CD4-positive, alpha-beta T cell treated with Interleukin-4 for 4 hours (primary cell): ENCODE results near the gene SPIRE1.
"Not testable (repeated sequence)": the region's sequence is repeated elsewhere in the genome, so short reads cannot be mapped to it uniquely, and the experiment has no call there.

ENCODE experiments used
- DNase-seq: peaks from one replicate; pipeline ENCODE4 v3.0.0-alpha.2; 2020

The SPIRE1 gene

DNA sequence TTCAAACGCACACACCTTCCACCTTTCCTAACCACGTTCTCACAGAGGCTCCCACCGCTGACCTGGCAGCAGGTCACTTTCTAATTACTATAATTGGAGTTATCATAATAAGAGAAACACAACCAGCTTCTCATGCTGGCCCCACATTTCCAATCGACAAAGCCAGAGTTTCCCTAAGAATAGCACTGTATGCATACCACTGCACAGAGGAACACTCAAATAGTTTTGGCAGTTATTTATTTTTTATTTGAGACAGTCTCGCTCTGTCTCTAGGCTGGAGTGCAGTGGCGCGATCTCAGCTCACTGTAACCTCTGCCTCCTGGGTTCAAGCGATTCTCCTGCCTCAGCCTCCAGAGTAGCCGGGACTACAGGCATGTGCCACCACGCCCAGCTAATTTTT lies 176.0 kb downstream of the SPIRE1 start:
- DNase-seq, result not testable (repeated sequence)

DNA sequence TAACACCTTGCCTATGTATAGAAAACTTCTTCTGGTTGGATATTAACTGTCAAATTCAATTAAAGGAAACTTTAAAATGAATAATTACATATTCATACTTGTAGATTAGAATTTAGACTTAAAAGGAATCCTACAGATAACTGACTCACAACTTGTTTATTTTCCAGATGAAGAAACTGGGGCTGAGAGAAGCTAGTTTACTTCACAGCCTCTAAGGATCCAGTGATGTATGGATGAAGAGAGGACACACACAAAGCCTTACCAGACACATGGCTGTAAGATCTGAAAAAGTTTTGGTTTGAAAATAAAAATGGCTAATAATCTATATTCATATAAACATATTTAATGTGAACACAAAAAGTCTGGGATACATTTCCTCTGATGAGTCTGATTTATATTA lies 177.9 kb downstream of the SPIRE1 start:
- no peak for DNase-seq

DNA sequence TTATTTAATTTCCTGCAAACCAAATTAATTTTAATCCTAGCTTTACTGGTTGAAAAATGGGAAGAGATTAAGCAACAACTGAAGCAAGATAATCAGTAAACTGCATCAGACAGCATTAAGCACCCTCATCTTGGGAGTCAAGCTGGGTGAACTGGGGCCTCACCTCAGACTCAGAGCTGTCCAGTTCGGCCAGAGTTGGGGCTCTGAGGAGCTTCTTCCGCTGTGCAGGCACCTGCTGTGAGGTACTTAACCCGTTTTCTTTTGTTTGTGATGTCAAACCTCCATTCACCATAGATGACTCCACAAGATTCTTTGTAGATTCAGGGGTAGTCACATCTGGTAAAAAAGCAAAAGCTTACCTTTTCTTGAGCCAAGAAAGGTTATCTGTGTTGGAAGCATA lies 178.4 kb downstream of the SPIRE1 start:
- DNase-seq, result no peak

DNA sequence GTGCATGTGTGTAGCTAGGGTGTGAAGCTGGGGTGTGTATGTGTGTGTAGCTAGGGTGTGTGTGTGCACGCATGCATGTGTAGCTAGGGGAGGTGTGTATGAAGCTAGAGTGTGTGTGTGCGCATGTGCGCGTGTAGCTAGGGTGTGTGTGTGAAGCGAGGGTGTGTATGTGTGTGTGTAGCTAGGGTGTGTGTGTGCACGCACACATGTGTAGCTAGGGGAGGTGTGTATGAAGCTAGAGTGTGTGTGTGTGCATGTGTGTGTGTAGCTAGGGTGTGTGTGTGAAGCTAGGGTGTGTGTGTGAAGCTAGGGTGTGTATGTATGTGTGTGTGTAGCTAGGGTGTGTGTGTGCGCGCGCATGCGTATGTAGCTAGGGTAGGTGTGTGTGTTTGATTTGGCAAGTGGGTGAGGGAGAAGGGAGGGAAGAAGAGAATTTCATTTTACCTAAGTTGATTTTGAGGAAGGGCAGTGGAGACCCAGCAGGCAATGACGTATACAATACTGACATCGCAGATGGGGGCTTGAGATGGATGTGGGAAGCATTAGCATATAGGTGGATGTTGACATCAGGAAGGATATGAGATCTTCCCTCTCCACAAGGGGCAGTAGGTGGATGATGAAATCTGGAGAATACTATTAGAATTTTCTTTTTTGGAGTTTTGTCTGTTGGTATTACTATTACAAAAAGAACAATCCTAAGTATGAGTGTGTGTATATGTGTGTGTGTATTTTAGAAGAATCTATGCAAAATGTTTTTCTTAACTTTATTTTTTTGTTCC lies 179.4 kb downstream of the SPIRE1 start:
- DNase-seq, result no peak

DNA sequence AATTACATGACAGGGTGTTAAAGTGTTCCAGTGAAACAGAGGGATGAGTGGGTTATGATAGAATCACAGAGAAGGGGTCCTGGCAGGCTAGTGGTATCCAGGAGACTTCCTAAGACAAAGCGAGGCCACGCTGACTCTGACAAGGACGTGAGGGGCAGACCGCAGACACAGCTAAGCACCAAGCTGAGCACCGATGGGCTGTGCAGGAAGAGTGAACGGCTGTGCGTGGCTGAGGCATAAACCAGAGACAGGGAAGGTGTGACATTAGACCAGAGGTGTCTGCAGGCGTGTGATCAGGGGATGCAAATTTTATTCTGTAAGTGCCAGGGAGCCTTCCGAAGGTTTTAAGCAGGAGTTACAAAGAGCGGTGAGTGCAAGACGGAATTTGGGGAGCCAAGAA lies 180.3 kb downstream of the SPIRE1 start:
- no peak for DNase-seq

DNA sequence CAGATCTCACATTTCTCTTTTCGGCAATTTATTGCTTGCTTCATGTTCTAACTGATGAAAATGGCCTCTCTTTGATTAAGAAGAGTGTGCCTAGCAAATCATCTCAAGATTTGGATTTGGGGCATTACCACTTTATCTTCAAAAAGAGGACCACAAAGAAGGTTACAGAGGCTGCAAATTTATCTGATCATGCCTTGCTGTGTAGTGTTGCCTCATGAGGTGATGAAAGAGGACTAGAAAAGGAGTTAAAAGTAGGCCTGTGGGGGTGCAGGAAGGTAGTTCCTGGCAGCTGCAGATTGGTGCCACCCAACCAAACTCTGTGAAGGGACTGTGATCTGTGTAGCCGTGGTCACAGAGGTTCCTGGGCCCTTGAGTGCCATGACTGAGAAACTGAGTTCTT lies 181.0 kb downstream of the SPIRE1 start:
- no peak for DNase-seq

DNA sequence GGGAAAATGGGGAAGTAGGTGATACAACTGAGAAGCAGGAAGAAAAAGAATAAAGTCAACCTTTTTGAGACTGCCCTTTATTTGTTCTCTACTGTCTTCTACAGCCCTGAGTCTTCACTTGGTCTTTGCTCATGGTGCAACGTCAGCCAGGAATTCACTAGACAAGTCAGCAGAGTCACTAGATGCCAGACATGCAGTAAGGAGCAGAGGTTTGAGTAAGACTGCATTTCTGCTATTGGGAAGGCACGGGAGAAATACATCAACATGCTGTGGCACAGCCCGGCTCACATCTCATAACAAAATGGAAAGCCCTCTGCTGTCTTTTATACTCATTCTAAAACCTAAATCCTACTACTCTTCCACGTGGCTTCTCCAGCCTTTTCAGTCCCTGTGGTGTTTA lies 183.0 kb downstream of the SPIRE1 start:
- no peak for DNase-seq

DNA sequence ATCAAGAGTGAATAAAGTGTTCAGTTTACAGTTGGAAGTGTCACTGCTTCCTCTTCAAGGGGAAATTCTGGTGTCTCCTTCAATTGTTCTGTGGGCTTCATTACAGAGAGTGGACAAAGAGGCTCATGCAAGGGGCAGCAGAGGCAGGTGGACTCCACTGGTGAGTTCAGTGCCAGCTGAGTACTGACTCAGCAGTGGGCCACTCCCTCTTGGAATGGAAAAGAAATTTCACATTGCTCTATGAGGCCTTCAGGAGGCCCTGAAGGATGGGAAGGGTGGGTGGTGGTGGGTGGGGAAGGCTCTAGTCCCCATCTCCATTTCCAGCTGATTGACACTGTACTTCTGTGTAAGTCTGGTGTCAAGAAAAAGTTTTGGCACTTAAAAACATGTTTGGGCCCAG lies 183.8 kb downstream of the SPIRE1 start:
- DNase-seq, result no peak

DNA sequence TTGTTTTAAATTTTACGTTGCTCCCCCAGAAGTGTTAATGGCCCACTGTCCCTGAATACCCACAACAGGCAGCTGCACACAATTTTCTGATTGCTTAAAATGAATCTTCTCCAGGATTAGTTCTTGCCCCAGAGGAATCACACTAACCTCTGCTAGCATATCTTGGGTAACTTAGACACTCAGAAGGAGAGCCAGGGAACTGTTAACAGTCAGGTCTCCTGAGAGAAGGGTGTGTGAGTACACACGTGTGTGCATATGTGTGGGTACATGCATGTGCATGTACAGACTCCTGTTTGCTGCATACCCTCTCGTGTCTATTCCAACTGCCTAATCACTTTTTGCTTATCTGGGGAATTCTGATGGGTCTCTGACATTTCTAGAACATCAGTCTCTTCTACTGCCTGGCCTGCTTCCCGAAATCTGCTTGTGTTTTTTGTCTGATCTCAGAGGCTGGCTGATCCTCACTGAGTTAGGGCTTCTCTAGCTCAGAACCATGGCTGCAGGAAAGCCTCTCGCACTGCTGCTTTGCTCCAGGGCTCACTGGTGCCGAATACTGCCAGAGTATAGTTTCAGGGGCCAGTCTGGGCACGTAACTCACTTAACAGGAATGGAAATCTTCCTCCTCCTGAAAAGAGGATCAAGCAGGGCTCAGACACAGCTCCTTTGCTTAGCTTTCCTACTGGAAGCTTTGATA lies 187.4 kb downstream of the SPIRE1 start:
- no peak for DNase-seq

DNA sequence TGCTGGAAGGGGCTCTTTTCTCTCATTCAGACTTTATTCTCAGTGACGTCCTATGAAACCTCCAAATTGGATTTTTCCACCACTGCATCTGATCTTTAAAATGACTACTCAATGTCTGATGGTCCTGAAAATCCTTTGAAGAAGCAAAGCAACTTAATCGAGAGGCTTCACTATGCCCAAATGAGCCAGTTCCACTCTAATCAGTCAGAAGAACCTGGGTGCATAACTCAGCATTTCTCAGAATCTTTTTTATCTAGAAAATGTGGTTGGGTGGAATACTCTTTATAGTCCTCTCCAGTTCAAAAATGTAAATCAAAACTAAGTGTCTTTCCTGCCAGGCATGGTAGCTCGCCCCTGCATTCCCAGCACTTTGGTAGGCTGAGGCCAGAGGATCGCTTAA lies 189.5 kb downstream of the SPIRE1 start:
- no peak for DNase-seq

DNA sequence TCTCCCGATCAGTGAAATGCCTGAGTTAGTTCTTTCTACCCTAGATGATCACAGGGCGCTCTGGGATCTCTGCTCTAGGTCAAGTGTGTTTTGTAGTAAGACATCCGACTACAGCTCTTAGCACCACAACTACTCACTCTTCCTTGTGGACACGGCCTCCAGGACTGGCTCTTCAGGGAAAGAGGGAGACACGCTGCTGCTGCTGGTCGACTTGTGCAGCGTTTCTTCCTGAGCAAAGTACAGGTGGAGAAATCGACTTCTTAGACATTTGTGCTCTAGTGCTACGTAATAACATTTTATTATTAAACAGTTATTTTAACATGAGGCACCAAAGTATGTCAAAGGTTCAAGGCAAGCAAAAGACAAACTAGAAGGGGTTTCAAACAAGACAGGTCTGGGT lies 193.2 kb downstream of the SPIRE1 start:
- DNase-seq, result no peak

DNA sequence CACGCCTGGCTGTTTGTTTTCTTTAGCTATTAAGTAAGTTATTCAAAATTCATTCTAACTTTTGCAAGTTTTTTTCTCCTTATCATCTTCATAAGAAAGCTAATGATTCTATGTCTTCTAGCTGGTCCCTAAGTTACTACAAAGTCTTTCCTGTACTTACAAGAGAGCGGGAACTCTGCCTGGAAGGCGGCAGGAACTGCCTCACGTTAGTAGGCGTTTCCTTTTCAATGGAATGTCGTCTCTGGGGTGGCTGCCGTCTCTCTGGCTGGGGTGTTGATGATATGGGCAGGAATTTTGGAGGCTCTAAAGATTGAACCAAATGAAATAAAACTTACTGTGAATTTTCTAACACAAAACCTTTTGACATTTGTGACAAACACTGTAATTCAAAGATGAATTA lies 194.7 kb downstream of the SPIRE1 start:
- no peak for DNase-seq

DNA sequence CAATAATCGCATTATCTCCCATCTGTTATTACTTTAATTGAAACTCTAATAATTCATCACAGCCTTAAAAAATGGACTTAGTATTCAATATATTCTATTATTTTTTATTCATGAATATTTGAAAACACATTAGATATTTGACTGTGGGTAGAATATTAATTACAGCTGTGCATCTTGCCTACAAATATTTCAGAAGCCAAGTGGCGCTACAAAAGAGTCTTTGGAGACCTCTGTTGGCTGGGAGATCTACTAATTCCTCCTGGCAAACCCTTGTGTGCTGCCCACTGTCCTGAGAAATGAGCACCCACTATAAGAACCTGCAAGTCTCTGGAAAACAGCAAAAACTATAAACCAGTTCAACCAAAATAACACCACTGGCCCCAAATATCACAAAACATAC lies 195.7 kb downstream of the SPIRE1 start:
- no peak for DNase-seq

DNA sequence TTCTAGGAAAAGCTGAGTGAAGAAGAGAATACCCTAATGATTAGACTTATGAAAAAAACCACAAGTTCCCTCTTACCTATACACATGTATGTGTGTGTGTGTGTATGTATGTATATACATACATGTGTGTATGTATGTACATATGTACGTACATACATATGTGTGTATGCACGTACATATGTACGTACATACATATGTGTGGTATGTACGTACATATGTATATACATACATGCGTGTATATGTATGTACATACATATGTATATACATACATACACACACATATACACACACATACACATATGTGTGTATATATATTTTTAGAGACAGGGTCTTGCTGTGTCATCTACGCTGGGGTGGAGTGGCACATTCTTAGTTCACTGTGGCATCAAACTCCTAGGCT lies 196.6 kb downstream of the SPIRE1 start:
- DNase-seq, result no peak

DNA sequence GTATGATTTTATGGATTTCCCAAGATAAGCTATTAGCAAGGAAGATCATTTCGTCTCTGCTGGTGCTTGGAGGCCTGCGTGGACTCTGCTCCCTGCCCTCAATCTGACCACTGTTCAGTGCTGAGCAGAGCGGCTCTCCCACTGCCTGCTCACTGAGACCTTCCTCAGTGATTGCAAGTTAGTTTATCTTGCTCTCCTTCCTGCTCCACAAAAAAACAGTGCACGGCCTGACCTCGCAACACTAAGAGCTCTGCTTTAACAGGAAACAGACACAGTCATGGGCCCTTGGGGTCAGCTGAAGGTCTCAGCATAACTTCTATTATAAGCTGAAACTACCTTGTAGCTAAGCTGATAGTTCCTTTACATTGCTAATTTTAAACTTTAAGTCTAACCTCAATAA lies 197.0 kb downstream of the SPIRE1 start:
- DNase-seq, result no peak

DNA sequence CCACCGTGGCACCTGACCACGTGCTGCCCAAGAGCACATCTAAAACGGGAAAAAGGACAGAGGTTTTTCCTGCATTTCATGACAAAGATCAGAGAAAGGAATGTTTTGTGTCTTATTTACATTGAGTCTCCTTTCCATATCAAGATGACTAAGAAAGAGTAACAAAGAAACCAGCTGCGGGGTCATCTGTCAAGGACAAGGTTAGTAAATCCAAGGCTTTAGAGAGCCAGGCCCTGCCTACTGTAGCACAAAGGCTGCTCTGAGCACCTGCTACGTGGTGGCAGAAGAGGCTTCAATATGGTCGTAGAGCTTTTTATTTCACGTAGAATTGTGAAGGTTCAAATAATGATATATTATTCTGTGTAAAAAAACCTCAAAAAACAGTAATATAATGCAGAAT lies 199.1 kb downstream of the SPIRE1 start:
- no peak for DNase-seq

DNA sequence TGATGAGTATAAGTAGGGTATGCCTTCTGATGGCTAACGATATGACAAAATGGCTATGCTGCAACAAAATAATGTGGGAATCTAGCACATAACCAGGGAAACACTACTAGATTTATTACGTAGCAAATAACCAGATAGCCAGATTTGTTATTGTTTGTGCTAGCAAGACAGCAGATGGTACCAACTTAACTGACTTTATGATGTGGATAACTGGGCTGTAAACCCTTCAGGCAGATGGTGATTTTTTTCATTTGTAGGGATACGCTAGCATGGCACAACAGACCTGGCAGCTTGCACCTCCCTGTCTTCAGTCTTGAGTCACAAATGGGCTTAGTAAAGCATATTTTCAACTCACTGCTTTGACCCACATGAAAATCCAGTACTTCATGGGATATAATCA lies 201.5 kb downstream of the SPIRE1 start:
- DNase-seq, result no peak

DNA sequence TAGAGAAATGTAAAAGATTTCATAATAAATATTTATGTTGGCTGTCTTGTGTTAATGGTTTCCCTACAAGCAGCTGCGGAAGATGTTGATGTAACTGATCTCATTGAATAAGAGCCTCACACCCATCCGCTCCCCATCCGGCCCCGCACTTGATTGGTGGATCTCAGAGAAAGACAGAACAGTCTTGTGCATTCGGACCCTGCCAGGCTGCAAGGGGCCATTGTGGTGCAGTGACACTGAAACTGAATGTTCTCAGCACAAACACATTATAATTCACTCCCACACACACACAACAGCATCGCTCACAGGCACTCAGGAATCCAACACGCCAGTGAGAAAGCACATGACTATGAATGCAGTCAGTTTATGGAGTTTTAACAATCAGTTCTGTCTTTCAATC lies 202.4 kb downstream of the SPIRE1 start:
- DNase-seq, result no peak

DNA sequence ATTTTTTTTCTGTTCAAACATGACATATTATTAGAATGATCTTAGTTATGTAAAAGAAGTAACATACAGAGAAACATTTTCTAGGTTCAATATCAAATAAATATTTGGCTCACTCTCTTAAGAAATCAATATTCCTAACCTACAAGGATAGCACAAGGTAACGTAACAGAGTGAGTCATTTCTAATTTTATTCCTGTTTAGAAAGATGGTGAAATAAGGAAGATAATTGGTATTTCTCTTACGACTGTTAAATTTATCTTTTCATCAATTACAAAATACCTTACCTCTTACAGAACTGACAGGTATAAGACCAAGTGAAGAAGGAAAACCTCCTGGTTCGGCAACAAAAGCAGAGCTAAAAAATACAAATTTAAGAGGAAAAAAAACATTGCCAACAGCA lies 205.1 kb downstream of the SPIRE1 start:
- DNase-seq, result no peak

DNA sequence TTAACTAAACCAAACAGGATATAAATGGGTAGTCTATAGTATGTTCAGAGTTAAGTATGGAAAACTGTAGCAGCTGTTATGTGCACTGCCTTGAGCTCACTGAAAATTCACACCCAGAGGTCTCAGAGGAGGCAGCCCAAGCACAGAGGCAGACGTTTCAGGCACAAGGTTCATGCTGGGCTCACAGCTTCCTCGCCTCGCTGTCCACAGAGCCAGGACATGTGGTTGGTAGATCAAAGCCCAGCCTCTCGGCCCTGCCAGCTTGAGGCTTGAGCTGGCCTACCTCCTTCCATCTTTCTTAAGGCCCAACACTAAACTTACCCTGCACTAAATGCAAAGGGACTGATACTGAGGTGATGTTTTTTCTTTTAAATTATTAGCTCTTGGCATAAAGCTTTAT lies 206.5 kb downstream of the SPIRE1 start:
- no peak for DNase-seq

DNA sequence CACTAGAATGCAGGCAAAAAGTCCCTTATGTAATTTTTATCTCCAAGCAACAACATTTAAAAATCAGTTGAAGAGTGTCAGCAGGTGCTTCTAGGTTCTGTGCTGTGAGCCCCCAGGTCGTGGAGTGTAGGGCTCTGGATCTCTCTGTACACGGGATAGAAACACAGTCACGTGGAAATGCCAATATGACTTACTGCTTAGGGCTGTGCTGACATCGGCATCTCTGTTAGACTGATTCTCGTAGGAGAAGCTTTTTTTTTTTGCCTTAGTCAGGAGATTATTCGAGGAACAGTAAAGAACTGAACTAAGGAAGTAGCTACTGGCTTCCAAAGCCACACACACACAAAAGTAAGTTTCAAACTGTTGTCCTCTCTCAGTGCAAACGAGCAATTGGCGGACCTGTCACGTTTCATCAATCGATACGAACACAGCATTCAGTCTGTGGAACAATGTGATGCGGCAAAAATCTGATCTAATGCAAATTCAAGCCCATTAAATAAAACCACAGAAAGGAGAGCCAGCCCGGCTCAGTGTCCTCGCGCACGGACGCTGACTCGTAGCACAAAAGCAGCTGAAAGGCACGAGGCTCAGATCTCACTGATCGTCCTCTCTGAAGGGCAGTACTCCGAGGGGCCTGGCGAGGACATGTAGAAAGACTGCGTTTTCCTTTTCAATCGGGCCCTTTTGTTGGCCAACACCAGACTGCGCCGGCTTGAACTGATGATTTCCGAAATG lies 208.7 kb downstream of the SPIRE1 start:
- no peak for DNase-seq

DNA sequence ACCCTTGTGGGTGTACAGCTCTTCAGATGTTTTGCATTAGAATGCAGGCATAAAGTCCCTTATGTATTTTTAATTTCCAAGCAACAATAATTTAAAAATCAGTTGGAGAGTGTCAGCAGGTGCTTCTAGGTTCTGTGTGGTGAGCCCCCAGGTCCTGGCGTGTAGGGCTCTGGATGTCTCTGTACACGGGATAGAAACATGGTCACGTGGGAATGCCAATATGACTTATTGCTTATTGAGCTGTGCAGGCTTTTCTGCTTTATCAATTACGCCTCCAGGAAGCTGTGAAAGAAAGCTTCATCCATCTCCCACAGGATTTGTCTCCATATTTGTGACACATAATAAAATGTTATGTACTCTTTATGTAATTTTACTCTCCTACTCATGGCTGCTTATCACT lies 212.4 kb downstream of the SPIRE1 start:
- DNase-seq, result no peak

DNA sequence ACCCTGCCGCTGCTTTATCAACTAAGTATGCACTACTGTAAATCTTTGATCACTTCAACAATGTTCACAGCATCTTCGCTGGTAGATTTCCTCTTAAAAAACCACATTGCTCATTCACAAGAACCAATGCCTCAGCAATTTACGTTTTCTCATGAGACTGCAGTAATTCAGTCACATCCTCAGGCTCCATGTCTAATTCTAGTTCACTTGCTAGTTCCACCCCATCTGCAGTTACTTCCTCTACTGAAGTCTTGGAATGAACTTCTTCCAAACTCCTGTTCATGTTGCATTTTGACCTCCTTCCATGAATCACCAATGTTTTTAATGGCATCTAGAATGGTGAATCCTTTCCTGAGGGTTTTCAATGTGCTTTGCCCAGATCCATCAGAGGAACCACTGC lies 214.4 kb downstream of the SPIRE1 start:
- no peak for DNase-seq

DNA sequence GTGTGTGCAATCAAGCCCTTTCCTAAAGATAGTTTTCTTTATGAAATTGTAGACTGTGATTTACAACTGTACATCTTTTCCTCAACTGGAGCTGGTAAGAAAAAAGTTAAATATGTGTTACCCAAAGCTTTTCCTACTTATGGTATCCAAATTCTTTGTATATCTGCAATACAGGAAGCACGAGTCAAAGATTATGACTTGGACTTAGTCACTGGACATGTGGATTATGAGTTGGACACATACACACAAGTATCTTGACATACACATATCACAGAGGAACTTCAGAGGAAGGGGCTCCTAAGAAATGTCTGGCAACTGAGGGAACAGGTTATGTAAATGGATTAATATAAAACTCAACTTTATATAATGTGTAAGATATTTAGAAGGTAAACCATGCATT lies 215.0 kb downstream of the SPIRE1 start:
- no peak for DNase-seq
